HG02943 (cell line): ENCODE data around the gene BBS1.
"Not testable (repeated sequence)": the region's sequence is repeated elsewhere in the genome, so short reads cannot be mapped to it uniquely, and the experiment has no call there.

Source experiments
- ATAC-seq: cut with Tn5 transposase; IDR thresholded peaks from one replicate; pipeline ENCODE4 v1.9.1; 2021; ENCODE audit warnings: mild to moderate bottlenecking, low read depth, moderate library complexity; ENCODE audit not compliant: unreplicated experiment

Gene BBS1

DNA sequence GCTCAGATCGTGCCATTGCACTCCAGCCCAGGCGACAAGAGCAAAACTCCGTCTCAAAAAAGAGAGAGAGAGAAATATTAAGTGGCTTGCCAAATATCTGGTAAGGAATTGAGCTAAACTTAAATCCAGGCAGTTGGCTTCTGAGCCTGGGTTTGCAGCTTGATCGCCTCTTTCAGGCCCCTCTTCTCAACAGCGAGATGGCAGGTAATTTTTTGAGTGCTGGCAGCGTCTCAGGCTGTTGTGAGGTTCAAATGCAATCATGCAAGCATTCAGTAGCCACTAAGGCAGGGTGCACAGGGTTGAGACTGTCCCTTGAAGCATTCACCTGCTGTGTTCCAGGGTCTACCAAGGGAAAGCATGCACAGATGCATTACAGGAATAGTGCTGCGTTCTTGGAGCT, 58.6 kb downstream of the BBS1 start:
- no peak for ATAC-seq

DNA sequence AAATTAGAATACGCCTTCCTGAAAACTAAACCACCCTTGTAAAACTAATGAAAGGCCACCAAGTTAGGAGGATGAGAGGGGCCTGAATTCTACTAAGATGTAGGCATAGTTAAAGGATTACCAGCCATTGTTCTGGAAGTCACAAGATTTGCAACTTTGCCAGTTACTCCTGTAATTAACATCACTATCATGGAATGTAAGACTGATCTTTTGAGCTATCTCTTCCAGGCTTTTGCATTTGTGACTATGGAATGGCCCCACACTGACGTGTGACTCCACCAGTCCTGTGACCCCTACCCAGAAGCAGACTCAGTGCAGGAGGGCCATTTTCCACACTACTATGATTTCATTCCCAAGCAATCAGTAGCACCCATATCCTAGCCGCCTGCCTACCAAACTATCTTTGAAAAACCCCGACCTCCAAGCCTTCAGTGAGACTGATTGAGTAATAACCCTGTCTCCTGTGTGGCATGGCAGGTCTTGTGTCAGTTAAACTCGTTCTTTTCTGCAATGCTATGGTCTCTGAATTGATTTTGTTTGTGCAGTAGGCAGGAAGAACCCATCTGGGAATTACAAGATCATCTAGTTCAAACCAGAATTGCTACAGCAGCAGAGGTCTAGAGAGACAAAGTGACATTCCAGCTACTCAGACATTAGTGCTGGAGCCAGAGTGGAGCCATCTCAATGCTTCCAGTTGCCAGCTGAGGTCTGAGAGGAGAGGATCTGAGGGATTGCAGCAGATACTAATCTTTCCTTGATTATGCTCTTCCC, 59.8 kb downstream of the BBS1 start:
- no peak for ATAC-seq

DNA sequence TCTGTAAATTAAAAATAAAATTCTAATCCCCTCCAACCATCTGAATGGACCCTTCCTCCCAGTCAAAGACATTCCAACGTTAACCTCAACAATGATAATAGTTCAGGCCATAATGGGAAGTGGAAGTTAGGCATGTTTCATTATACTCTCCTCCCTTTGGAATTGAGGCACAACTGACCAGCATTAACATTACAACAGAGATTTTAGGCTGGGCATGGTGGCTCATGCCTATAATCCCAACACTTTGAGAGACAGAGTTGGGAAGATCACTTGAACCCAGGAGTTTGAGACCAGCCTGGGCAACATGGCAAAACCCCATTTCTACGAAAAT, 60.4 kb downstream of the BBS1 start:
- no peak for ATAC-seq

DNA sequence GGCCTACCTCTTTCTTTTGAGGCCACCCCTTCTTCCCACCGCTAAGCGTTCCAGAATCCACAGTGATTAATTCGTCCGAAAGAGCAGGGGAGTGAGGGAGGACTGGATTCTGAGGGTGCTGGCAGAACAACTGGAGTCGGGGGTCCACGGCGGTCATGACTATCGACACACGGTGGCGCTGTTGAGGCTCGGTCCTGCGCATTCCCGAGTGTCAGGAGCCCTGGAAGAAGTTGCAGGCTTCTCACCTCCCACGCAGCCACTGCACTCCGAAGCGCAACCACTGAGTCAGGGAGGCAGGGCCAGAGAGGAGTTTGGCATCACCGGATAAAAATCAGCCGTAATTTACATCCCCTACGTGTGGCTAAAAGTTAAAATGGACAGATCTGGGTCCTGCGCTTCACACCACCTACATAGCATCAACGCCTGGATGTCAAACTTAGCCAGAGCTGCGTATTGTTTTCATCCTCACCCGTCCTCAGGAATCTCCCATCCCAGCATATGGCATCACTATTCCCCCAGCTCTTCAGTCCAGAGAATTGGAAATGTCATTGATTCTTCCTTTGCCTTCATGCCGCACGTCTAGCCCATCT, 68.7 kb downstream of the BBS1 start:
- ATAC-seq, result no peak

DNA sequence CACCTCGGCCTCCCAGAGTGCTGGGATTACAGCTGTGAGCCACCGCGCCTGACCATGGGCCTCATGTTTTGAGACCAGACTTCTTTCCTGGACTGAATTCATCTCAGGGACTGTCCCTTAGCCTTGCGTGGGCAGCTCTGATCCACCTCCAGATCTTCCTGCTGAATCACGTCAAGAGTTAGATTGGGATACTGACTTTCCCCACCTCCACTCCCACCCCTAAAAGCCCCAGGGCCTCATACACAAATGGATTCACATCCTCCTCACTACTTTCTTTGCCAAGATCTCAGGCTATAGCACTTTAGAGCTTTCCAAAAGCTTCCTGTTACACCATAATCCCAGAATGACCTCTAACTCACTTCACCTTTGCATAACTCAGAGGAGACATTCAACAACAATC, 70.4 kb downstream of the BBS1 start:
- no peak for ATAC-seq

DNA sequence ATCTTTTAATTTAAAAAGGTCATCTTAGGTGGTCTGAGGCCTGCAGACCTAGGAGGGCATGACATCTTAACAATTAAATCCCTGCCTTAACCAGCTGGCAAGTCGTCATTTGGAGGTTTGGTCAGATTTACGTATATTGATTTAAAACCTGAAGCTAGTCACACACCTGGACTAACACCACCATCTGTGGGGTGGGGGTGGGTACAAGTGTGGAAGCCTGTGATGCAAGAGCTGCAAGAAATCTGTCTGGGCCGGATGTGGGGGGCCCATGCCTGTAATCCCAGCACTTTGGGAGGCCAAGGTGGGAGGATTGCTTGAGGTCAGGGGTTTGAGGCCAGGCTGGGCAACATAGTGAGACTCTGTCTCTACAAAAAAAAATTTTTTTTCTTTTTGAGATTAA, 70.8 kb downstream of the BBS1 start:
- ATAC-seq, result no peak

DNA sequence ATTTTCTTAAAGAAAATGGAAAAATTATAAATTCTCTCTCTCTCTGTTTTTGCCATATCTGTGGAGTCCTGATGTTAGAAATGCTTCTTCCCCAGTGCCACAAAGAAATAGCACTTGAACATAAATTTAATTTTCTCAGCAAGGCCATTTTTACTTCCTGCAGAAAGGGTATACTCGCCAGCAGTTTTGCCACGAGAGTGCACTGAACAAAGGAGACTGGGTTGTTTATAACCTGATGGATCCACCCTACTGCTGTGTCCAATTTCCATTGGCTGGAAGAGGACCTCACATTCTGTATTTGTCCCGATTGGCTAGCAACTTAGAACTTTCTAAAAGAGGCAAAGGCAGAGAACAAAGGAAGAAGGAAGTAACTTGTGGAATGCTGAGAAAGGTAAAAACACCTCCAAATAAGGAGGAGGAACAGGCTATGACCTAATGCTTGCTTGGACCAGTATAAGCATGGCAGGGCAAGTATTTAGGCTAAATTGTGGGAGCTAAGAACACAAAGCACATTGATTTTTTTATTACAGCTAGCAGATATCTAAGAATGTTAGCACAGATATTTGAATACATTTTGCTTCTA, 72.2 kb downstream of the BBS1 start:
- ATAC-seq, result not testable (repeated sequence)
